ENCODE data around the gene NR2E1.

NR2E1 gene

GRCh38 chr6:108222504-108222903, 56.7 kb downstream of the NR2E1 start:
- no peak for DNase-seq

- no peak for DNase-seq
Observed at GRCh38 chr6:108227290-108227689, 61.5 kb downstream of the NR2E1 start.

GRCh38 chr6:108228416-108228815, 62.6 kb downstream of the NR2E1 start:
- DNase-seq, result no peak

GRCh38 chr6:108235127-108235526, 69.3 kb downstream of the NR2E1 start:
- no peak for DNase-seq

GRCh38 chr6:108236791-108237190, 71.0 kb downstream of the NR2E1 start:
- no peak for DNase-seq

GRCh38 chr6:108238322-108238721, 72.5 kb downstream of the NR2E1 start:
- DNase-seq, result no peak
